IMR-90 (cell line): ENCODE data around the gene RPTOR. TPM values are rescaled to one million over a fixed set of nuclear protein-coding genes. Genes with fewer than 3 reads are reported as not detected.

Experiments
- ATAC-seq: fragments of 200-7000 bp; cut with Tn5 transposase; 2 replicates; pipeline ENCODE4 v1.9.1; 2020; ENCODE audit warnings: low read depth, mild to moderate bottlenecking, moderate library complexity
- BruUV-seq: library from RNA; stranded (reverse); fragments of 400-500 nt; replicated peaks from 2 replicates; lab custom pipeline; 2021; lab: Mats Ljungman, UMichigan
- CTCF ChIA-PET: fragments of 300-600 bp; formaldehyde crosslinking; extraction: SDS; loops from one replicate; lab custom pipeline; 2021; ENCODE audit warnings: antibody characterized with exemption; lab: Yijun Ruan, JAX
- POLR2A ChIA-PET: fragments of 300-600 bp; sonication (Branson Sonifier 250); formaldehyde crosslinking; loops from one replicate; lab custom pipeline; 2022; ENCODE audit warnings: antibody characterized with exemption; ENCODE audit not compliant: unreplicated experiment; lab: Charles Lee
- DNase-seq: peaks from one replicate; pipeline ENCODE4 v3.0.0; 2013
- H2AFZ ChIP-seq: replicated peaks from 2 replicates; pipeline ENCODE3; 2013; ENCODE audit warnings: low read length, mild to moderate bottlenecking; ENCODE audit not compliant: poor library complexity
- H2AK5ac ChIP-seq: 2 replicates; pipeline ENCODE4 v1.6.1; 2013; ENCODE audit warnings: low read depth, low read length, inconsistent platforms
- H2AK9ac ChIP-seq: replicated peaks from 2 replicates; pipeline ENCODE3; 2013; ENCODE audit warnings: mild to moderate bottlenecking, low read depth, low read length, moderate library complexity; ENCODE audit not compliant: poor library complexity
- H2BK120ac ChIP-seq: 2 replicates; pipeline ENCODE4 v1.6.1; 2013; ENCODE audit warnings: low read depth, low read length, inconsistent platforms
- H2BK15ac ChIP-seq: 3 replicates; pipeline ENCODE4 v1.6.1; 2013; ENCODE audit warnings: low read depth, low read length, inconsistent platforms
- H2BK20ac ChIP-seq: 2 replicates; pipeline ENCODE4 v1.6.1; 2013; ENCODE audit warnings: low read depth, mild to moderate bottlenecking, inconsistent platforms, low read length, moderate library complexity
- H2BK5ac ChIP-seq: 2 replicates; pipeline ENCODE4 v1.6.1; 2013; ENCODE audit warnings: mild to moderate bottlenecking, low read depth, low read length, inconsistent platforms; ENCODE audit not compliant: poor library complexity, severe bottlenecking
- H3K14ac ChIP-seq: replicated peaks from 2 replicates; pipeline ENCODE4 v1.6.1; 2013; ENCODE audit warnings: low read depth, low read length, inconsistent platforms
- H3K18ac ChIP-seq: 2 replicates; pipeline ENCODE4 v1.6.1; 2013; ENCODE audit warnings: low read depth, low read length, control low read depth
- H3K23ac ChIP-seq: 2 replicates; pipeline ENCODE4 v1.6.1; 2013; ENCODE audit warnings: low read depth, low read length, inconsistent platforms
- H3K27ac ChIP-seq: 2 replicates; pipeline ENCODE4 v1.5.1; 2013; ENCODE audit warnings: mild to moderate bottlenecking, control low read depth, low read length; ENCODE audit not compliant: insufficient read depth
- H3K27me3 ChIP-seq: 2 replicates; pipeline ENCODE4 v1.6.1; 2013; ENCODE audit warnings: low read length; ENCODE audit not compliant: control insufficient read depth, insufficient read depth
- H3K36me3 ChIP-seq: 2 replicates; pipeline ENCODE4 v1.6.1; 2013; ENCODE audit warnings: low read length, mixed read lengths; ENCODE audit not compliant: control insufficient read depth, insufficient read depth
- H3K4ac ChIP-seq: 2 replicates; pipeline ENCODE4 v1.6.1; 2013; ENCODE audit warnings: low read depth, low read length, inconsistent platforms
- H3K4me1 ChIP-seq: 2 replicates; pipeline ENCODE4 v1.6.1; 2013; ENCODE audit warnings: low read length, mixed read lengths; ENCODE audit not compliant: control insufficient read depth, insufficient read depth
- H3K4me2 ChIP-seq: 2 replicates; pipeline ENCODE4 v1.6.1; 2013; ENCODE audit warnings: low read depth, mild to moderate bottlenecking, control low read depth, low read length, moderate library complexity
- H3K4me3 ChIP-seq: 2 replicates; pipeline ENCODE4 v1.5.1; 2013; ENCODE audit warnings: low read depth, mild to moderate bottlenecking, control low read depth, low read length, moderate library complexity; ENCODE audit not compliant: insufficient read depth
- H3K56ac ChIP-seq: 2 replicates; pipeline ENCODE4 v1.6.1; 2013; ENCODE audit warnings: low read length, inconsistent platforms; ENCODE audit not compliant: insufficient read depth; ENCODE audit errors: extremely low read depth
- H3K79me1 ChIP-seq, 2 experiments: 2 replicates each; pipeline ENCODE4 v1.6.1; 2013; ENCODE audit warnings: low read length in 2 of 2, inconsistent platforms in 1 of 2, low read depth in 1 of 2
- H3K9ac ChIP-seq: 2 replicates; pipeline ENCODE4 v1.6.1; 2013; ENCODE audit warnings: low read depth, low read length, control low read depth
- H3K9me1 ChIP-seq: 2 replicates; pipeline ENCODE4 v1.6.1; 2013; ENCODE audit warnings: low read length, inconsistent platforms; ENCODE audit not compliant: insufficient read depth
- H3K9me3 ChIP-seq: 2 replicates; pipeline ENCODE4 v1.6.1; 2013; ENCODE audit warnings: low read length; ENCODE audit not compliant: control insufficient read depth, insufficient read depth
- H4K20me1 ChIP-seq: 2 replicates; pipeline ENCODE4 v1.6.1; 2013; ENCODE audit warnings: low read length, inconsistent platforms; ENCODE audit not compliant: insufficient read depth
- H4K5ac ChIP-seq: 2 replicates; pipeline ENCODE4 v1.6.1; 2013; ENCODE audit warnings: mild to moderate bottlenecking, low read depth, low read length, control low read depth
- H4K8ac ChIP-seq, 2 experiments: 2 replicates each; pipeline ENCODE4 v1.6.1; 2013; ENCODE audit warnings: low read depth in 2 of 2, low read length in 2 of 2, control low read depth in 1 of 2, inconsistent platforms in 1 of 2
- H4K91ac ChIP-seq: 2 replicates; pipeline ENCODE4 v1.6.1; 2013; ENCODE audit warnings: low read depth, low read length, inconsistent platforms; ENCODE audit not compliant: insufficient read depth
- CEBPB ChIP-seq: IDR thresholded peaks from 2 replicates; pipeline ENCODE4 v1.6.1; 2012; ENCODE audit warnings: low read depth, low read length, improper control_type of control experiment
- CHD1 ChIP-seq: IDR thresholded peaks from 2 replicates; pipeline ENCODE4 v1.6.1; 2012; ENCODE audit warnings: low read depth, low read length, improper control_type of control experiment
- CTCF ChIP-seq: conservative IDR thresholded peaks from 2 replicates; pipeline ENCODE4 v1.5.1; 2012; ENCODE audit warnings: mild to moderate bottlenecking, low read depth, low read length, improper control_type of control experiment
- ELK1 ChIP-seq: fragments of 150-350 bp; IDR thresholded peaks from 2 replicates; pipeline ENCODE4 v1.6.1; 2016; ENCODE audit warnings: low read depth, mild to moderate bottlenecking, low read length, moderate library complexity, borderline replicate concordance
- FOS ChIP-seq: fragments of 150-350 bp; IDR thresholded peaks from 2 replicates; pipeline ENCODE4 v1.6.1; 2016; ENCODE audit warnings: low read depth, low read length
- MAZ ChIP-seq: IDR thresholded peaks from 2 replicates; pipeline ENCODE4 v1.6.1; 2012; ENCODE audit warnings: low read depth, mild to moderate bottlenecking, low read length, improper control_type of control experiment, moderate library complexity, borderline replicate concordance
- NFE2L2 ChIP-seq: fragments of 150-350 bp; IDR thresholded peaks from 2 replicates; pipeline ENCODE4 v1.6.1; 2016; ENCODE audit warnings: low read depth, mild to moderate bottlenecking, low read length
- POLR2A ChIP-seq: IDR thresholded peaks from 2 replicates; pipeline ENCODE4 v1.6.1; 2012; ENCODE audit warnings: mild to moderate bottlenecking, low read depth, low read length
- RAD21 ChIP-seq: IDR thresholded peaks from 2 replicates; pipeline ENCODE4 v1.6.1; 2012; ENCODE audit warnings: low read length, improper control_type of control experiment
- RCOR1 ChIP-seq: IDR thresholded peaks from 2 replicates; pipeline ENCODE4 v1.6.1; 2012; ENCODE audit warnings: mild to moderate bottlenecking, low read length, improper control_type of control experiment; ENCODE audit not compliant: insufficient replicate concordance
- RFX5 ChIP-seq: IDR thresholded peaks from 2 replicates; pipeline ENCODE4 v1.8.0; 2012; ENCODE audit warnings: low read depth, mild to moderate bottlenecking, low read length, moderate library complexity
- USF2 ChIP-seq: fragments of 150-350 bp; IDR thresholded peaks from 2 replicates; pipeline ENCODE4 v1.6.1; 2017; ENCODE audit warnings: mild to moderate bottlenecking, antibody characterized with exemption, low read length, low read depth
- WGBS, 2 experiments: methylation state at CpG; one replicate each; pipeline versions ENCODE4 v1.1.5 to v1.1.7; 2013; ENCODE audit warnings: missing lambda C conversion rate in 2 of 2; ENCODE audit not compliant: insufficient read length in 1 of 2; ENCODE audit errors: extremely low coverage in 2 of 2; 5-methylcytosine and 5-hydroxymethylcytosine counted together
- dilution Hi-C: fragments of 300-500 bp; cut with HindIII; formaldehyde crosslinking; loops from one replicate; pipeline ENCODE4 v1.14.3; 2018; ENCODE audit warnings: low sequenced_read_pairs; ENCODE audit not compliant: unreplicated experiment
- in situ Hi-C: fragments of 300-500 bp; cut with MboI; formaldehyde crosslinking; loops from 3 replicates; pipeline ENCODE4 v1.14.3; 2019; ENCODE audit warnings: low sequenced_read_pairs, inconsistent platforms, mixed read lengths
- intact Hi-C: fragments of 100-400 bp; cut with micrococcal nuclease; formaldehyde crosslinking; loops from 2 replicates; pipeline ENCODE4 v1.10.0; 2022
- polyA plus RNA-seq, 3 experiments: library from polyadenylated mRNA; depleted of rRNA; stranded (reverse); fragments of >200 nt; gene quantifications; 2 replicates each; pipeline ENCODE4 v1.2.3, GENCODE V29; 2012; ENCODE audit warnings: low replicate concordance in 1 of 3
- total RNA-seq: library from RNA; depleted of rRNA; stranded (reverse); fragments of >200 nt; gene quantifications from 2 replicates; pipeline ENCODE4 v1.2.3, GENCODE V29; 2012

Gene RPTOR
- total and polyA plus RNA-seq, 2 of the 4 experiments (the other 2 are of a cell fraction): 10.8 to 14.7 TPM

- H3K4me3 ChIP-seq: no peak overlapping the region
- ChIA-PET POLR2A (no interaction called here), CTCF (no interaction called here)
- dilution Hi-C loops (no loop called here), in situ Hi-C loops (no loop called here), intact Hi-C loops (no loop called here)
- no peak overlapping the region for H4K91ac ChIP-seq
- H3K27ac ChIP-seq: no peak overlapping the region
- no peak overlapping the region for H2BK5ac ChIP-seq
- H3K14ac ChIP-seq: no peak overlapping the region
- H2AFZ ChIP-seq: peak overlapping the region; percentile 85
- H3K27me3 ChIP-seq: peaks cover 3% of the 10 kb centered on the region; the same call in 1 of the 2 replicates
- no peak overlapping the region for H2AK5ac ChIP-seq
- 35% methylated on average over 7 of the region's 23 CpGs; no CpG with 5 or more reads in 1 of the 2 experiments for WGBS, 2 experiments
- H3K23ac ChIP-seq: no peak overlapping the region
- no peaks in the 10 kb centered on the region for H3K36me3 ChIP-seq
- H3K79me1 ChIP-seq: no peaks in the 10 kb centered on the region
- TF ChIP-seq RCOR1: no peak
- no peak for TF ChIP-seq CHD1
- TF ChIP-seq CTCF: no peak
- no peak for TF ChIP-seq FOS
- TF ChIP-seq MAZ: no peak
- no peak for TF ChIP-seq RAD21
- no peak for TF ChIP-seq CEBPB
- TF ChIP-seq NFE2L2: no peak
- no peak for TF ChIP-seq ELK1
- TF ChIP-seq POLR2A: no peak
- TF ChIP-seq USF2: no peak
- TF ChIP-seq RFX5: no peak
- H3K9me3 ChIP-seq: no peaks in the 10 kb centered on the region
- DNase-seq: no peak
- no peak overlapping the region for H3K4me2 ChIP-seq
- BruUV-seq: no TSS peak
- peaks cover 9% of the 10 kb centered on the region for H3K4me1 ChIP-seq
- H4K8ac ChIP-seq: peak overlapping the region in 1 of 2 experiments; percentile 9; a peak in 1 of 4 replicates
- no peak overlapping the region for H3K56ac ChIP-seq
- H3K9ac ChIP-seq: no peak overlapping the region
- H4K20me1 ChIP-seq: no peaks in the 10 kb centered on the region
- no peak overlapping the region for H2BK120ac ChIP-seq
- H3K9me1 ChIP-seq: peaks cover 17% of the 10 kb centered on the region
- H2BK15ac ChIP-seq: no peak overlapping the region
- no peak overlapping the region for H3K4ac ChIP-seq
- H4K5ac ChIP-seq: no peak overlapping the region
- ATAC-seq: peak; percentile 28; the same call in 1 of the 2 replicates
- no peak overlapping the region for H2BK20ac ChIP-seq
- no peak overlapping the region for H2AK9ac ChIP-seq
- H3K18ac ChIP-seq: no peak overlapping the region
These were observed 15.3 kb upstream of the RPTOR start for GRCh38 chr17:80529104-80529903.
